SK-N-SH (cell line): Measurements from ENCODE around the gene BFSP2. TPM values are rescaled to one million over a fixed set of nuclear protein-coding genes. Genes with fewer than 3 reads are reported as not detected.

Experiments used
- CTCF ChIA-PET: fragments of 300-600, 350-600 bp; formaldehyde crosslinking; extraction: SDS; loops from one replicate; lab custom pipeline; 2021; lab: Yijun Ruan, JAX
- POLR2A ChIA-PET: fragments of 350-600 bp; sonication (Branson Sonifier 250); formaldehyde crosslinking; extraction: SDS; loops from one replicate; lab custom pipeline; 2020; ENCODE audit warnings: antibody characterized with exemption, inconsistent platforms; lab: Yijun Ruan, JAX
- DNase-seq: peaks from one replicate; pipeline ENCODE4 v3.0.0; 2012
- H2AFZ ChIP-seq: fragments of 200-600 bp; sonication (generic); 2 replicates; pipeline ENCODE4 v1.8.1; 2016; ENCODE audit warnings: antibody characterized with exemption, mild to moderate bottlenecking, low read depth
- H3F3A ChIP-seq: fragments of 200-600 bp; sonication (generic); replicated peaks from 2 replicates; pipeline ENCODE3; 2016; ENCODE audit warnings: antibody characterized with exemption, mild to moderate bottlenecking; ENCODE audit not compliant: insufficient read depth
- H3K27ac ChIP-seq, 2 experiments: fragments of 200-500 bp in 1 of 2; fragments of 200-600 bp in 1 of 2; sonication (Bioruptor generic) in 1 of 2; sonication (generic), shearing (Covaris generic) in 1 of 2; 2 replicates each; pipeline versions ENCODE4 v1.5.1 to v1.6.1; 2014 to 2016; ENCODE audit warnings: low read depth in 2 of 2, inconsistent platforms in 1 of 2, low read length in 1 of 2, mild to moderate bottlenecking in 1 of 2, mixed read lengths in 1 of 2
- H3K27me3 ChIP-seq: fragments of 200-600 bp; sonication (generic), shearing (Covaris generic); 2 replicates; pipeline ENCODE4 v1.6.1; 2016; ENCODE audit warnings: mixed run types; ENCODE audit not compliant: insufficient read depth
- H3K36me3 ChIP-seq, 2 experiments: fragments of 200-500 bp in 1 of 2; fragments of 200-600 bp in 1 of 2; sonication (Bioruptor generic) in 1 of 2; sonication (generic) in 1 of 2; replicated peaks in 1 of 2; 2 replicates each; pipeline versions ENCODE3 to v1.5.1; 2014 to 2016; ENCODE audit warnings: low read length in 1 of 2, mild to moderate bottlenecking in 1 of 2; ENCODE audit not compliant: insufficient read depth in 2 of 2, control insufficient read depth in 1 of 2
- H3K4me1 ChIP-seq, 2 experiments: fragments of 200-500 bp in 1 of 2; fragments of 200-600 bp in 1 of 2; sonication (Bioruptor generic) in 1 of 2; sonication (generic), shearing (Covaris generic) in 1 of 2; 2 replicates each; pipeline versions ENCODE4 v1.5.1 to v1.6.1; 2014 to 2016; ENCODE audit warnings: low read depth in 1 of 2, low read length in 1 of 2, mixed run types in 1 of 2; ENCODE audit not compliant: insufficient read depth in 2 of 2, control insufficient read depth in 1 of 2
- H3K4me2 ChIP-seq: fragments of 200-600 bp; sonication (generic), shearing (Covaris generic); 2 replicates; pipeline ENCODE4 v1.6.1; 2017; ENCODE audit warnings: mixed run types
- H3K4me3 ChIP-seq, 2 experiments: fragments of 200-500 bp in 1 of 2; fragments of 200-600 bp in 1 of 2; sonication (Bioruptor generic) in 1 of 2; sonication (generic), shearing (Covaris generic) in 1 of 2; 2 replicates each; pipeline versions ENCODE4 v1.5.1 to v1.8.1; 2014 to 2016; ENCODE audit warnings: low read depth in 2 of 2, inconsistent platforms in 1 of 2, low read length in 1 of 2, mild to moderate bottlenecking in 1 of 2, mixed read lengths in 1 of 2, moderate library complexity in 1 of 2
- H3K79me2 ChIP-seq: fragments of 200-600 bp; sonication (generic); 2 replicates; pipeline ENCODE4 v1.8.1; 2017; ENCODE audit warnings: mild to moderate bottlenecking; ENCODE audit not compliant: insufficient read depth
- H3K9ac ChIP-seq: fragments of 200-600 bp; sonication (generic); 2 replicates; pipeline ENCODE4 v1.6.1; 2017; ENCODE audit warnings: mixed run types
- H3K9me2 ChIP-seq: fragments of 200-600 bp; sonication (generic); 2 replicates; pipeline ENCODE4 v1.6.1; 2017; ENCODE audit warnings: mixed run types
- H3K9me3 ChIP-seq: fragments of 200-600 bp; sonication (generic); 2 replicates; pipeline ENCODE4 v1.6.1; 2017; ENCODE audit warnings: mixed run types, mild to moderate bottlenecking, moderate library complexity
- H4K20me1 ChIP-seq: fragments of 200-600 bp; sonication (generic); 2 replicates; pipeline ENCODE4 v1.6.1; 2017; ENCODE audit warnings: mild to moderate bottlenecking, mixed run types; ENCODE audit not compliant: insufficient read depth
- ELF1 ChIP-seq: IDR thresholded peaks from 2 replicates; pipeline ENCODE4 v1.4.0; 2012
- EZH2phosphoT487 ChIP-seq: fragments of 200-600 bp; sonication (generic); IDR thresholded peaks from 2 replicates; pipeline ENCODE4 v1.6.1; 2017; ENCODE audit warnings: low read depth, mixed run types, mild to moderate bottlenecking, antibody characterized with exemption, moderate library complexity, borderline replicate concordance
- FOSL2 ChIP-seq: IDR thresholded peaks from 2 replicates; pipeline ENCODE4 v1.4.0; 2012; ENCODE audit warnings: low read depth, mild to moderate bottlenecking, moderate library complexity, borderline replicate concordance
- FOXJ3 ChIP-seq: sonication (generic); formaldehyde crosslinking; IDR thresholded peaks from 2 replicates; pipeline ENCODE4 v1.5.1; 2020; ENCODE audit warnings: mild to moderate bottlenecking, missing genetic modification reagents
- GABPA ChIP-seq: IDR thresholded peaks from 2 replicates; pipeline ENCODE4 v1.4.0; 2012; ENCODE audit warnings: low read depth, mild to moderate bottlenecking
- POLR2AphosphoS5 ChIP-seq: IDR thresholded peaks from 2 replicates; pipeline ENCODE4 v1.6.1; 2012; ENCODE audit warnings: low read depth, low read length
- RAD21 ChIP-seq: IDR thresholded peaks from 2 replicates; pipeline ENCODE4 v1.6.1; 2012; ENCODE audit warnings: mild to moderate bottlenecking, low read length
- RFX5 ChIP-seq: IDR thresholded peaks from 2 replicates; pipeline ENCODE4 v1.6.1; 2012; ENCODE audit warnings: mild to moderate bottlenecking, improper control_type of control experiment, low read length
- SMC3 ChIP-seq: IDR thresholded peaks from 2 replicates; pipeline ENCODE4 v1.6.1; 2012; ENCODE audit warnings: low read depth, low read length, improper control_type of control experiment
- TEAD4 ChIP-seq: IDR thresholded peaks from 2 replicates; pipeline ENCODE4 v1.4.0; 2012; ENCODE audit warnings: mild to moderate bottlenecking, borderline replicate concordance; ENCODE audit not compliant: insufficient read depth
- WGBS: methylation state at CpG from one replicate; pipeline ENCODE4 v1.1.6; 2017; ENCODE audit warnings: low lambda C conversion rate; 5-methylcytosine and 5-hydroxymethylcytosine counted together
- polyA plus RNA-seq, 3 experiments: library from polyadenylated mRNA; depleted of rRNA; stranded (reverse); fragments of >200 nt; gene quantifications; 2 replicates each; pipeline ENCODE4 v1.2.3, GENCODE V29; 2012
- TF ChIP-seq, protein P1 (sequence below): IDR thresholded peaks from 2 replicates; pipeline ENCODE4 v1.4.0; 2012; ENCODE audit warnings: low read depth, borderline replicate concordance
- TF ChIP-seq, protein P2 (sequence below): IDR thresholded peaks from 2 replicates; pipeline ENCODE4; 2012
- TF ChIP-seq, protein P3 (sequence below): IDR thresholded peaks from 2 replicates; pipeline ENCODE4 v1.4.0; 2012; ENCODE audit warnings: low read depth
- TF ChIP-seq, protein P4 (sequence below): fragments of 200-600 bp; sonication (generic); IDR thresholded peaks from 2 replicates; pipeline ENCODE4 v1.6.1; 2017; ENCODE audit warnings: antibody characterized with exemption, mild to moderate bottlenecking, moderate library complexity
- TF ChIP-seq, protein P5 (sequence below): IDR thresholded peaks from 2 replicates; pipeline ENCODE4 v1.6.1; 2012; ENCODE audit warnings: mild to moderate bottlenecking, low read depth, low read length, moderate library complexity
- TF ChIP-seq, protein P6 (sequence below): IDR thresholded peaks from 2 replicates; pipeline ENCODE4 v1.4.0; 2012; ENCODE audit warnings: low read depth, borderline replicate concordance

Gene BFSP2
- polyA plus RNA-seq, 1 of the 3 experiments (the other 2 are of a cell fraction): not detected

DNA sequence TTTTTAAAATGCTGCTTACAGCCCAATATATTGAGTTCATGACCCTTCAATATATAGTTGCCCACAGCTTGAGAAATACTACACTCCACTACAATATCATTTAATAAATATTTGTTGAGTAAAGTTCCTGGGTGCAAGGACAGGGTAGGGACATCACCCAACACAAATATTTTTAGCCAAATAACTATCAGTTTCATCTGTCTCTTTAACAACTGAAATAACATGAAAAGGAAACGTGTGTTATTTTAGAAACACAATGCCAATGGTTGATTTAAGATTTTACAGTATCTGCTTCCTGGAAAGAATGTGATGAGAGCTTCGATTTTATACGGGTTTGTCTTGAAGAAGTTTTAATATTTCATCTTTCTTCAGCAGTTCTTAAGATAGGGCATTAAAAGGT is 106.0 kb downstream of the BFSP2 start (continued):
- TF ChIP-seq, protein P1, sequence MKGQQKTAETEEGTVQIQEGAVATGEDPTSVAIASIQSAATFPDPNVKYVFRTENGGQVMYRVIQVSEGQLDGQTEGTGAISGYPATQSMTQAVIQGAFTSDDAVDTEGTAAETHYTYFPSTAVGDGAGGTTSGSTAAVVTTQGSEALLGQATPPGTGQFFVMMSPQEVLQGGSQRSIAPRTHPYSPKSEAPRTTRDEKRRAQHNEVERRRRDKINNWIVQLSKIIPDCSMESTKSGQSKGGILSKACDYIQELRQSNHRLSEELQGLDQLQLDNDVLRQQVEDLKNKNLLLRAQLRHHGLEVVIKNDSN: no peak
- no peak for TF ChIP-seq ELF1
- no peak for TF ChIP-seq FOSL2

DNA sequence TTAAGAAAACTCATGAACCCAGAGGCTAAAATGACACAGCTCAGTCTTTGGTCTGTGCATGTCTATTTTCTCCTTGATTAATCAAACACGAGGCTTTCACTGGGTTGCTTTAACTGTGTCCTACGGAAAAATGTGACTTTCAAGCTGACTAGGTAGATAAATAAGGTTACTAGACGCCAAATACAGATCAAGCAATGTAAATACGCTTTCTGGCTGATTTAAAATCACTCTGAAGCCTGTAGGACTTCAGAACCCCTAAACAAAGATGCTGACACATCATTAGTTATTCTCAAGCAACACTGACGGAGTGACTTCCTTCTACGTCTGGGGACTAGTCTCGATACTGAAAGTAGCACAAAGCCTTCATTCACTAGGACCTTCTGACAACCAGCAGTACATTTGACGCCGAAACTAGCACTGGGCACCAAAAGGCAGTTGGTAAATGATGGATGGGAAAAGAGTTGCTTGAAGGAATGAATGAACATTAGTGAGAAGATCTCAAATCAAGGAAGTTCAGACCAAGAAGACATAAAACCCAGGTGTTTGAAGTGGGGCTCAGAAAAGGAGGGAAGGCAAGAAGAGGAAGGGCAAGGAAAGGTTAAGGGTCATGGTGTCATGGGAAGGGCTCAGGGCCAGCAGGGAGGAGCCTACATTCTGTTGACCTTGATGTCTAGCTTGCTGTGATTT is 106.5 kb downstream of the BFSP2 start:
- TF ChIP-seq ELF1 (no peak), SMC3 (no peak), POLR2AphosphoS5 (no peak), GABPA (no peak), TEAD4 (no peak), RAD21 (no peak), FOSL2 (no peak), EZH2phosphoT487 (no peak), RFX5 (no peak), FOXJ3 (CRISPR knock-in tag) (no peak)
- TF ChIP-seq, protein P2, sequence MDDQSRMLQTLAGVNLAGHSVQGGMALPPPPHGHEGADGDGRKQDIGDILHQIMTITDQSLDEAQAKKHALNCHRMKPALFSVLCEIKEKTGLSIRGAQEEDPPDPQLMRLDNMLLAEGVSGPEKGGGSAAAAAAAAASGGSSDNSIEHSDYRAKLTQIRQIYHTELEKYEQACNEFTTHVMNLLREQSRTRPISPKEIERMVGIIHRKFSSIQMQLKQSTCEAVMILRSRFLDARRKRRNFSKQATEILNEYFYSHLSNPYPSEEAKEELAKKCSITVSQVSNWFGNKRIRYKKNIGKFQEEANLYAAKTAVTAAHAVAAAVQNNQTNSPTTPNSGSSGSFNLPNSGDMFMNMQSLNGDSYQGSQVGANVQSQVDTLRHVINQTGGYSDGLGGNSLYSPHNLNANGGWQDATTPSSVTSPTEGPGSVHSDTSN: no peak
- TF ChIP-seq, protein P3, sequence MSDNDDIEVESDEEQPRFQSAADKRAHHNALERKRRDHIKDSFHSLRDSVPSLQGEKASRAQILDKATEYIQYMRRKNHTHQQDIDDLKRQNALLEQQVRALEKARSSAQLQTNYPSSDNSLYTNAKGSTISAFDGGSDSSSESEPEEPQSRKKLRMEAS: no peak
- TF ChIP-seq, protein P1: no peak
- TF ChIP-seq, protein P4, sequence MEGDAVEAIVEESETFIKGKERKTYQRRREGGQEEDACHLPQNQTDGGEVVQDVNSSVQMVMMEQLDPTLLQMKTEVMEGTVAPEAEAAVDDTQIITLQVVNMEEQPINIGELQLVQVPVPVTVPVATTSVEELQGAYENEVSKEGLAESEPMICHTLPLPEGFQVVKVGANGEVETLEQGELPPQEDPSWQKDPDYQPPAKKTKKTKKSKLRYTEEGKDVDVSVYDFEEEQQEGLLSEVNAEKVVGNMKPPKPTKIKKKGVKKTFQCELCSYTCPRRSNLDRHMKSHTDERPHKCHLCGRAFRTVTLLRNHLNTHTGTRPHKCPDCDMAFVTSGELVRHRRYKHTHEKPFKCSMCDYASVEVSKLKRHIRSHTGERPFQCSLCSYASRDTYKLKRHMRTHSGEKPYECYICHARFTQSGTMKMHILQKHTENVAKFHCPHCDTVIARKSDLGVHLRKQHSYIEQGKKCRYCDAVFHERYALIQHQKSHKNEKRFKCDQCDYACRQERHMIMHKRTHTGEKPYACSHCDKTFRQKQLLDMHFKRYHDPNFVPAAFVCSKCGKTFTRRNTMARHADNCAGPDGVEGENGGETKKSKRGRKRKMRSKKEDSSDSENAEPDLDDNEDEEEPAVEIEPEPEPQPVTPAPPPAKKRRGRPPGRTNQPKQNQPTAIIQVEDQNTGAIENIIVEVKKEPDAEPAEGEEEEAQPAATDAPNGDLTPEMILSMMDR: no peak
- TF ChIP-seq, protein P5, sequence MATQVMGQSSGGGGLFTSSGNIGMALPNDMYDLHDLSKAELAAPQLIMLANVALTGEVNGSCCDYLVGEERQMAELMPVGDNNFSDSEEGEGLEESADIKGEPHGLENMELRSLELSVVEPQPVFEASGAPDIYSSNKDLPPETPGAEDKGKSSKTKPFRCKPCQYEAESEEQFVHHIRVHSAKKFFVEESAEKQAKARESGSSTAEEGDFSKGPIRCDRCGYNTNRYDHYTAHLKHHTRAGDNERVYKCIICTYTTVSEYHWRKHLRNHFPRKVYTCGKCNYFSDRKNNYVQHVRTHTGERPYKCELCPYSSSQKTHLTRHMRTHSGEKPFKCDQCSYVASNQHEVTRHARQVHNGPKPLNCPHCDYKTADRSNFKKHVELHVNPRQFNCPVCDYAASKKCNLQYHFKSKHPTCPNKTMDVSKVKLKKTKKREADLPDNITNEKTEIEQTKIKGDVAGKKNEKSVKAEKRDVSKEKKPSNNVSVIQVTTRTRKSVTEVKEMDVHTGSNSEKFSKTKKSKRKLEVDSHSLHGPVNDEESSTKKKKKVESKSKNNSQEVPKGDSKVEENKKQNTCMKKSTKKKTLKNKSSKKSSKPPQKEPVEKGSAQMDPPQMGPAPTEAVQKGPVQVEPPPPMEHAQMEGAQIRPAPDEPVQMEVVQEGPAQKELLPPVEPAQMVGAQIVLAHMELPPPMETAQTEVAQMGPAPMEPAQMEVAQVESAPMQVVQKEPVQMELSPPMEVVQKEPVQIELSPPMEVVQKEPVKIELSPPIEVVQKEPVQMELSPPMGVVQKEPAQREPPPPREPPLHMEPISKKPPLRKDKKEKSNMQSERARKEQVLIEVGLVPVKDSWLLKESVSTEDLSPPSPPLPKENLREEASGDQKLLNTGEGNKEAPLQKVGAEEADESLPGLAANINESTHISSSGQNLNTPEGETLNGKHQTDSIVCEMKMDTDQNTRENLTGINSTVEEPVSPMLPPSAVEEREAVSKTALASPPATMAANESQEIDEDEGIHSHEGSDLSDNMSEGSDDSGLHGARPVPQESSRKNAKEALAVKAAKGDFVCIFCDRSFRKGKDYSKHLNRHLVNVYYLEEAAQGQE: no peak
- TF ChIP-seq, protein P6, sequence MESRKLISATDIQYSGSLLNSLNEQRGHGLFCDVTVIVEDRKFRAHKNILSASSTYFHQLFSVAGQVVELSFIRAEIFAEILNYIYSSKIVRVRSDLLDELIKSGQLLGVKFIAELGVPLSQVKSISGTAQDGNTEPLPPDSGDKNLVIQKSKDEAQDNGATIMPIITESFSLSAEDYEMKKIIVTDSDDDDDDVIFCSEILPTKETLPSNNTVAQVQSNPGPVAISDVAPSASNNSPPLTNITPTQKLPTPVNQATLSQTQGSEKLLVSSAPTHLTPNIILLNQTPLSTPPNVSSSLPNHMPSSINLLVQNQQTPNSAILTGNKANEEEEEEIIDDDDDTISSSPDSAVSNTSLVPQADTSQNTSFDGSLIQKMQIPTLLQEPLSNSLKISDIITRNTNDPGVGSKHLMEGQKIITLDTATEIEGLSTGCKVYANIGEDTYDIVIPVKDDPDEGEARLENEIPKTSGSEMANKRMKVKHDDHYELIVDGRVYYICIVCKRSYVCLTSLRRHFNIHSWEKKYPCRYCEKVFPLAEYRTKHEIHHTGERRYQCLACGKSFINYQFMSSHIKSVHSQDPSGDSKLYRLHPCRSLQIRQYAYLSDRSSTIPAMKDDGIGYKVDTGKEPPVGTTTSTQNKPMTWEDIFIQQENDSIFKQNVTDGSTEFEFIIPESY: no peak
- Histone ChIP-seq H3K4me3 (no peak overlapping the region), H2AFZ (no peak overlapping the region), H3K27ac (no peak overlapping the region), H3K9ac (no peak overlapping the region), H3K79me2 (no peaks in the 10 kb centered on the region), H3K27me3 (peaks cover 3% of the 10 kb centered on the region; the same call in 1 of the 2 replicates), H3F3A (no peaks in the 10 kb centered on the region), H3K9me3 (no peaks in the 10 kb centered on the region), H4K20me1 (no peaks in the 10 kb centered on the region), H3K9me2 (no peaks in the 10 kb centered on the region), H3K4me1 (no peaks in the 10 kb centered on the region), H3K4me2 (no peak overlapping the region), H3K36me3 (no peaks in the 10 kb centered on the region)
- POLR2A ChIA-PET: no interaction called here
- no peak for DNase-seq
- 51% methylated on average over 9 of the region's 9 CpGs for WGBS
- CTCF ChIA-PET: no interaction called here
